Endothelial cell of umbilical vein (primary cell): ENCODE data around the gene EVC.

Source experiments
- POLR2AphosphoS5 ChIP-seq: IDR thresholded peaks from 2 replicates; pipeline ENCODE4 v1.6.1; 2012; ENCODE audit warnings: low read depth, mild to moderate bottlenecking, control low read depth, low read length, moderate library complexity; ENCODE audit not compliant: insufficient read depth
- TF ChIP-seq, protein P1 (sequence below), 2 donors: IDR thresholded peaks; 1 replicate in 1 of 2; 2 replicates in 1 of 2; pipeline ENCODE4 v1.5.1; 2011; ENCODE audit warnings: low read length in 2 of 2, mild to moderate bottlenecking in 2 of 2, moderate library complexity in 2 of 2, control low read depth in 1 of 2, inconsistent platforms in 1 of 2, low read depth in 1 of 2; ENCODE audit not compliant: insufficient read depth in 1 of 2; ENCODE audit errors: extremely low read depth in 1 of 2

DNA sequence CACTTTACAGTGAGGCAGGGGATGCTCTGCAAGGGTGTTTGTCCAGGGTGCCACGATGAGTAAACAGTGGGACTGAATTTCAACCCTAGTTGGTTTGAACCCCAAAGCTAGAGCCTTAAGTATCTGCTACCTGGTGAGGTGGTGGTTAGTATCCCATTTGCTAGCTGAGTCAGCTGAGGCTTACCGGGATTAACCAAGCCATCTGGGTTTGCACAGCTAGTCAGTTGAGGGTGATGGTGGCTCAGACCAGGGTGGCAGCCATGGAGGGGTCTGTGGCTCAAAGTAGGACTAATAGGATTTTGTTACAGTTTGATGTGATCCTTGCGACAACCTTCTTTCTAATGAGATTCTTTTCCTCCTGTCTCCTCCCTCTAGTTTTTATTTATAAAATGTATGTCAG, 1.9 kb downstream of the EVC start:
- TF ChIP-seq, protein P1, sequence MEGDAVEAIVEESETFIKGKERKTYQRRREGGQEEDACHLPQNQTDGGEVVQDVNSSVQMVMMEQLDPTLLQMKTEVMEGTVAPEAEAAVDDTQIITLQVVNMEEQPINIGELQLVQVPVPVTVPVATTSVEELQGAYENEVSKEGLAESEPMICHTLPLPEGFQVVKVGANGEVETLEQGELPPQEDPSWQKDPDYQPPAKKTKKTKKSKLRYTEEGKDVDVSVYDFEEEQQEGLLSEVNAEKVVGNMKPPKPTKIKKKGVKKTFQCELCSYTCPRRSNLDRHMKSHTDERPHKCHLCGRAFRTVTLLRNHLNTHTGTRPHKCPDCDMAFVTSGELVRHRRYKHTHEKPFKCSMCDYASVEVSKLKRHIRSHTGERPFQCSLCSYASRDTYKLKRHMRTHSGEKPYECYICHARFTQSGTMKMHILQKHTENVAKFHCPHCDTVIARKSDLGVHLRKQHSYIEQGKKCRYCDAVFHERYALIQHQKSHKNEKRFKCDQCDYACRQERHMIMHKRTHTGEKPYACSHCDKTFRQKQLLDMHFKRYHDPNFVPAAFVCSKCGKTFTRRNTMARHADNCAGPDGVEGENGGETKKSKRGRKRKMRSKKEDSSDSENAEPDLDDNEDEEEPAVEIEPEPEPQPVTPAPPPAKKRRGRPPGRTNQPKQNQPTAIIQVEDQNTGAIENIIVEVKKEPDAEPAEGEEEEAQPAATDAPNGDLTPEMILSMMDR (IDR thresholded peaks at IDR 0.05; ENCODE audit: extremely low read depth in 1 of 2, insufficient read depth in 1 of 2, low read depth in 1 of 2, low read length in 2 of 2), result no peak
- TF ChIP-seq POLR2AphosphoS5, result no peak
